Embryonic facial prominence (tissue), 1 donor: ENCODE data around the gene PPFIA2.

Experiments
- DNase-seq: peaks from one replicate; pipeline ENCODE4 v3.0.0-alpha.2; 2016; ENCODE audit errors: extremely low spot score

Gene PPFIA2

DNA sequence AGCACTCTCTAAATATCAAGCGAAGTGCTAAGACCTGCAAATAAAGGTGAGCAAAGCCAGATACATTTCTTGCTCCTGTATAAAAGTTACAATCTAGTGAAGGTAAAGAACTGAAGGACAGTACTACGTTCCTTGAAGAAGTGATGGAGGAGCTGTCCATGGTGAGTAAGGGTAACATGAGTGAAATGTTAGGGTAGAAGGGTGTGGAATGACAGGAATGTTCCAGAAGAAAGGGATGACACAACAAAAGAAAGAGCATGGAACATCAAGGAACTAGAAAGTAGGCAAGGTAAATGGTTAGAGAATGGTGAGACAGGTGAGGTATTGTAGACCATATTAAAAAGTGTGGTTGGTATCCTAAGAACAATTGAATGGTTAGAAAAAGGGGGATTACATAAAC lies 408.8 kb downstream of the PPFIA2 start:
- no peak for DNase-seq

DNA sequence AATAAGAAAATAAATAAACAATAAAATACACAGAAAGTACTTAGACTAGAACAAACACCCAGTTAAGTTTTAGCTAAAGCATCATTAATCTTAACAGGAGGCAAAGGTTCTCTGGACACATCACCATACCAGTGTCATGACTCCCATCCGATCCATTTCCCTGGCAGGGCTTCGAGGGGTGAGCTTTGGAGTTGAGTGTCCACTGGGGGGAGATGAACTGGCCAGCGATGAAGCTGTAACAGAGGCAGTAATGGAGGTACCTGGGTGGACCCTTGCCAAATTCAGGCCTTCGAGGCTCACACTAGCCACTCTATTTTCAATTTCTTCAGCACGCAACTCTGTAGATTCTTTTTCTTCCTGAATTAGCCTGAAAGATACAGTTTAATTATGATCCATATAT lies 411.7 kb downstream of the PPFIA2 start:
- no peak for DNase-seq

DNA sequence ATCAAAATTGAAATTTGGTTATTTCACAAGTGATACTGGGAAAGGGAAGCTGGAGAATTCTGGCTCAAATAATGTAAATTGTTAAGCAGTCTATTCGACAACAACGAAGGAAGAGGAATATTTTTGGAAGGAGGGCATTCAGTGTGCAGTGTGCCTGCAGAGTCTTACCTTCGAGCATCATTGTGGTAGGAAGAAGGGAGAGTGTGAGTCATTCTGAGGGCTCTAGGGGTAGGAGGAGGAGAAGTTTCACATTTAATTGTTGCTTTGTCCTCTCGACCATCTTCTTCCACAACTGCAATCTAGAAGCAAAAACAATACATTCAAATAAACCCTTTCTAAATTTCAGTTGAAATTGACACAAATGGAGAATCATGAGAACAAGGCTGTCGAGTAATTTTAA lies 418.2 kb downstream of the PPFIA2 start:
- DNase-seq = no peak

DNA sequence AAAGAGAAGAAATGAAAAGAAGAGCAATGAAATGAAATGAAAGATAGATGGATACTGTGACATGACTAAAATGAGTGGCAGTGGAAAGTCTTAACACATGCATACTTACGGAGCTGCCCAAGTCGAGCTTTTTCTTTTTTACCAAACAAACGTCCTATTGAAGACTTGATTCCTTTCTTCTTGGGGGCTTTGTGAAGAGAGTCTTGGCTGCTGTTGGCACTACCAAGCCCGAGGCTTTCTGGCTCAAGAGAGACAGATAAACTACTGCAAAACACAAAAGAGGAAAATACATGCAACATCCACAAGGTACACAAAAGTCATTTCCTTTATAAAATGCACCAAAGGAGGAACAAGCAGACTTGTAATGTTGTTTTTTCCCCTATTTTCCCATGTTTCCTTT lies 420.1 kb downstream of the PPFIA2 start:
- no peak for DNase-seq

DNA sequence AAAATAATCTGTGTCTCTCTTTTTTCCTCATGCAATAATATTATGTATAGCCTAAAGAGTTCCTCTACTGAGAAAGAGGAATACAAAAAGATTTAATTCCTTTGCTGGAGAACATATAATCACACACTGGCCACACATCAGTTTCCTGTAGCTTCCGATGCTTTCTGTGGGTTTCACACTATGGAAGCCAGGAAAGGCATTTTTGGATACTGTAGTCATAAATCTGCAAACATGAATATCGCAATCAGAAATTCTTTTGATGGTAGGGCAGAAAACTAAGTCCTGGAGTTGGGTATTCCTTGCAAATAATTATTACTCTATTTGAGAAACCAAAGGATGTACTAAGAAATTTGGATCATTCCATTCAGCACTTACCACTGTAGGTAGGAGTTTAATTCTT lies 421.3 kb downstream of the PPFIA2 start:
- DNase-seq = no peak

DNA sequence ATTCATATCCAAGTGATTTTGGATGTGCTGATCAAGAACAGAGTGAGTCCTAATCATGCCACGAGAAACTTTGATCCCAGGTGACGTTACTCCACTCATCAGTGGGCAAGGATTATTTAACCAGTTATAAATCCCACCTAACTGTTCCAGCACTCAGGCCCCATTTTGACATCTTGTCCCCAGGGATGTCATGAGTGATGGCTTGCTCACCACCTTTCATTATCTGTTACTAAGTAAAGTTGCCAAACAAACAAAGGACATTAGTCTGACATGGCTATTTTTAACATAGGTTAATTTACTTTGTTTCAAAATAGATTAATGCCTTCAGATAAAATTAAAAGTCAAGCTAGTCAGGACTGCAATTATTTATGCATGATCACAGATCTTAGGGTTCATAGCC lies 425.3 kb downstream of the PPFIA2 start:
- DNase-seq = no peak

DNA sequence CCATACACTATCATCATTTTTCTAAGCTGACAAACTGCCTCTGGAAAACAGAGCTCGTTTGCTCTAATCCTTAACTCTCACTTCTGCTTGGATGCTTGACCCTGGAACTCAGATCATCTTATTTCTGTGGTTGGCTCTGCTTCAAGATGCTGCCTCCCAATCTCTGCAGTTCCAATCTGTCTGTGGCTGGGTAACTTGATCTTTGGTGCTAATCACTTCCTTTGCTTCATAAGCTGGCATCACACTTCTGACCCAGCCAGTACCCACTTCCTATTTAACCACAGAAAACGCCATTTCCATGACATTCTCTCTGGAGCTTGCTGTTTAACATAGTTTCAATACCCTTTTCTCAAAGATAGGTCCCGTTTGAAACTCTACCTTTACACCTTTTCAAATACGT lies 427.1 kb downstream of the PPFIA2 start:
- no peak for DNase-seq

DNA sequence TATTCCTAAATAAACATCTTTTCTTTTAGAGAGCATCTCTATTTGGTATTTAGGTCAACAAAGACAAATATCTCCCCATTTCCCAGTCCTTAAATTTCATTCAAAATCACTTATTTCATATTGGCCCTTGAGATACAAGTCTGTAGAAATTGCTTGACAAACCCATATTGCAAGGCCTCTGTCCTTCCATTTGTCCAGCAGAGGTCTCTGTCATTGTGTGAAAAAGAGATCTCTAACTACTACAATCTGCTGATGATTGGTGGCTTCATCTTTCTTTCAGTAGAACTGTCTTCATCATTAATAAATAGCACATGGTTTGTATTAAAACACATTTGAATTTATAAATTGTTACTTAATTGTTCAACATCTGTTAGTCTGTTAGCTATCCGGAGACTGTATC lies 428.7 kb downstream of the PPFIA2 start:
- no peak for DNase-seq

DNA sequence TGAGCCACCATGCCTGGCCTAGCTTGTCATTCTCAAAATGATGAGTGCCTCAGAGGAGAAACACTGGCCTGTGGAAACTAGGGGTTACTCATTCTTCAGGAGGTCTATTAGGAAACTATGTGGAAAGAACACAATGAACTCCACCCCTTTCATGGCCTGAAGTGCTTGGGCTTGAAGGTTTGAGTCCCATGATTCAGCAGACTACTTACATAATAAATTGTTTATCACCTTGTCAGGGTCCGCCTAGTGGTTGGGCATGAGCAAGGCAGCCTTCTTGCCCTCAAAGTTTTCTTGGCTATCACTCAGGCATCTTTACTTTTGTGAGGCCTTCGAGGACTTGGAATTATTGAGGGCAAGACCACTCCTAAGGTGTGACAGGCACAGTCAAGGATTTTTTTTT lies 430.1 kb downstream of the PPFIA2 start:
- DNase-seq = no peak

DNA sequence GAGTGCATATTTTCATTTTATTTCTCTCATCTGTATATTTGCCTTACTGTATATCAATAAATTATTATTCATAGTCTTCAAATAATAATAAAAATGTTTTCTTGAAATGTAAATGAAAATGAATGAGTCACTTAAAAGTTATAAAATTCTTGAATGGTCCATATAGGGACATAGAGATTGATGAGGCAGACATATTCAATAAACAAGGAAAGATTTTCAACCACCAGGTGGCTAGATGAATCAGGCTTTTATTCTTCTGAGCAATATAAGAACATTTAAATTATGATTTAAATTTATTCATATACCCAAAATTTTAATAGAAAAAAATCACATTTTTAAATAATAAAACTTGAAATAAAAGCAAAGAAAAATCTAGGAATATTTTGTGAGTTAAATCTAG lies 431.7 kb downstream of the PPFIA2 start:
- no peak for DNase-seq

DNA sequence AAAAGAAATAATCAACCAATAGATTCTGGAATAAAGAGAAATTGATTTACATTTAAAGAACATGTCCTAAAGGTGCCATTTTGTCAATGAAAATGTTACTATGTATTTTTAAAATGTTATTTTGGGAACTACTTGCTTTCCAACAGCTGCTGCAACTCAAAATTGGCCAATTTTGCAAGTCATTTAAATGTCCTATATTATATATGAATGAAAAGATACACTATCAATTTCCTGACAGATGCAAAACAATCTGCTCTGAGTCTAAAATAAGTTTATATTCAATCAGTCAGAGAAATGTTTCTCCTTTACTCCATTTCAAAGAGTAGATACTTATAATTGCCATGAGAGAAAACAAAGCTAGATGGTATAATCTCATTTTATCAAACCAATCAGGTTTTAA lies 434.1 kb downstream of the PPFIA2 start:
- DNase-seq = no peak

DNA sequence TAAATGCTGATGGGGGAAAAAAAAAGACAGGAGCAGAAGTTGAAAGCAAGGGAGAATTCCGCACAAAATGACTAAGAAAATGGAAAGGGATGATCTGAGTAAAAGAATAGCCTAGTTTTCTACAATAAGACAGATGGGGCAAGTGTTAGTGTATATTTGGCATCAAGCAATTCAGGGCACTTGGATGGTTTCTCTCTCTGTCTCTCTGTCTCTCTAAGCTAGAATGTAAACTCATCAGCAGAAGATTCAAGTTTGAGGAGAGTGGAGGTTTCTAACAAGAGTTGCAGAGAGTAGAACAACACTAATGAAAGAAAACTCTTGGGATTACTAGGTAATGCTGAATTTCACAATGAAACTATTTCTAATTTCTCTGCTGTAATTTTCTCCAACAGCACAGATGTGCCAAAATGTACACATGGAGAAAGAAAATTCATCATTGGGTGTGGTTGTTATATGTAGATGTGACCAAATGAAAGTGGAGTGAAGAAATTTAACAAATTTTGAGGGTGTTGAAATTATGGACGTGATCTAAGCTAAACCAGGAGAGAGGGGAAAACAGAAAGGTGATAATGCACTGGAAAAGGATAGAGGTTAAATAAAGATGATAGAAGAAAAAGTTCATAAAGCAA lies 444.1 kb downstream of the PPFIA2 start:
- no peak for DNase-seq

DNA sequence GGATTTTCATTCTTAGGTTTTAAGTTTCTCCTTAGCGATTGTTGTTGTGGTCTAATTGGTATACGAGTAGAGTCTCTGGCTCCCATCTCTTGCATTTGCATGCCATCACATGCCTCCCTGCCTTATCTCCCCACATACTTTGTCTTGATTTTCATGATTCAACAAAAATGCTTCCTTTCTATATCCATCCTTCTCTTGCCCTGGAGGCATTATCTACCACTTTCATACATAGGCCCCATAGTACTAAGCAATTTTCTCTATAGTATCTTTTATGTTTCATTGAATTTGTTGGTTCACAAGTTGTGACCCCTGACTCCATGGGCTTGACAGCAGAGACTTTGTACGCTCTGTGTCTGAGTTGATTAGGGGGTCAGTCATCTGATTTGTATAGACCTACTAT lies 455.2 kb downstream of the PPFIA2 start:
- DNase-seq = no peak

DNA sequence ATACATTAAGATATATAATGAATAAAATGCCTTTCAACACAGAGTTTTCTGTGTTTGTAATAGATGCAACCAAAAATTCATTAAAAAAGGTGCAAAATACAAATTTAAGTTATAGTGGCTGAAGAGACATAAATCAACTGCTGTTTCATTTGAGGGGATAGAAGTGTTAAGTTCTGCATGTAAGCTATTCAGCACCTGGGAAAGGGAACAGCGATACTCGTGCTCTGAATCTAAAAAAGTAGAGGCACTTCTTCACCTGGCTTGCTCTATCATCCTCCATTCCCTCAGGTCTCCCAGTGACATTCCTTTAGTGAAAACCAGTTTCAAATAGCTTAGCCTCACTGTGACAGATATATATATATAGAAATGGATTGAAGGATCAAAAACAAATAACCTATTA lies 458.7 kb downstream of the PPFIA2 start:
- no peak for DNase-seq

DNA sequence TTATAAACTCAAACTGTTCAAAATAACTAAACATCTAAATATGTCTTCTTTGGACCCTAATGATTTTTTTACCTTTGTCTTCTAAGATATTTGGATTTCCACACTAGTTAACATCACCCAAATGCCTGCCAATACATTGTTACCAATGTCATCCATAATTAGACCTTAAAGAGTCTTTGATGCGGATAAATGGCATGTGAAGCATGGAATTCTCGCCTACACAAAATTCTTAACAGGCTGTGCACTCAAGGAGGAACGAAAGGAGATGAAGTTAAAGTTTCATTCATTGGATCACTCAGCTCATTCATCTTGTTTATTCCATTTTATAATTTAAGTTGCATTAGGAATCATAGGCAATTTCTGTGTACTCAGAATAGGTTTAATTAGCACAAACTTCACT lies 461.5 kb downstream of the PPFIA2 start:
- no peak for DNase-seq

DNA sequence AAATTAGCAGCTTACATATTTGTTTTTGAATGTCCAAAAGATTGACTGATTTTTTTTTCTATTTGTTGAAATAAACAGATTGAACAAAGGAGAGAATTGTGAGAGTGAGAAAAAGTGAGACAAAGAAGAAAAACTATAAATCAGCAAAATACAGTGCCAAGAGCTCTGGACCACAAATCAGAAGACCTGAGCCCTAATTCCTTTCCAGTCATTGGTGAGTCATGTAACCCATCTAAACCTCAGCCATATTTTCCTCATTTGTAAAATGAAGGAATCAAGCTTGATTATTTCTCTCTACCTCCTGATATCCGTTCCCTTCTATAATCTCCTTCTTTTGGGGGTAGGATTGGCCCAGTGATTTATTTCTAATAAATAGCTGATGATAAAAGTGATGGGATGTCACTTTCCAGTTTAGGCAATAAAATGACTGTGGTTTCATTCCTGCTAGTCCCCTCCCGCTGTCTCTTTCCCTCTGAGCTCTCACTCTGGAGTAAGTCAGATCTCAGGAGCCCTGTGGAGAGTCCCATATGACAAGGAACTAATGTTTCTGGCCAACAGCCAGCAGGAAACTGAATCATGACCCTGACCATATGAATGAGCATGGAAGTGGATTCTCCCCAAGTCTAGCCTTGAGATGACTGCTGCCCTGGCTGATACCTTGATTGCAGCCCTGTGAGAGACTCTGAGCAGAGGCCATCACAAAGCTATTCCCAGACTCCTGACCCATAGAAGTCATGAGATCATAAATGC lies 462.4 kb downstream of the PPFIA2 start:
- no peak for DNase-seq

DNA sequence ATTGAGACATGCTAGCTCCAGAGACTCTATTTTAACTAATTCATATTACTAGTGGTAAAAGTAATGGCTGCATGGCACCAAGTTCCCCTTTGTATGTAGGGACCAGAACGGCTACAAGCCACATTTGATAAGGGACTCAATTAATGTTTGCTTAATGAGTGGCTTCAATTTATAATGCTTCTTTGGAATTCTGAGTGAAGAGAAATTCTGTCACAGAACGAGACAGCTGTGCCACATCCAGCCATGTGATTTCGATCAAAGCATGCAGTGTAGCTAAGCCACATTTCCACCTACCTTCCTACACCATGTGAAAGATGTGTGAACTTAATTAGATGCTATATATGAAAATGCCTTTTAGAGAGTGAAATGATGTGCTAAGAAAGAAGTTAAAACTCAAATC lies 463.9 kb downstream of the PPFIA2 start:
- no peak for DNase-seq

DNA sequence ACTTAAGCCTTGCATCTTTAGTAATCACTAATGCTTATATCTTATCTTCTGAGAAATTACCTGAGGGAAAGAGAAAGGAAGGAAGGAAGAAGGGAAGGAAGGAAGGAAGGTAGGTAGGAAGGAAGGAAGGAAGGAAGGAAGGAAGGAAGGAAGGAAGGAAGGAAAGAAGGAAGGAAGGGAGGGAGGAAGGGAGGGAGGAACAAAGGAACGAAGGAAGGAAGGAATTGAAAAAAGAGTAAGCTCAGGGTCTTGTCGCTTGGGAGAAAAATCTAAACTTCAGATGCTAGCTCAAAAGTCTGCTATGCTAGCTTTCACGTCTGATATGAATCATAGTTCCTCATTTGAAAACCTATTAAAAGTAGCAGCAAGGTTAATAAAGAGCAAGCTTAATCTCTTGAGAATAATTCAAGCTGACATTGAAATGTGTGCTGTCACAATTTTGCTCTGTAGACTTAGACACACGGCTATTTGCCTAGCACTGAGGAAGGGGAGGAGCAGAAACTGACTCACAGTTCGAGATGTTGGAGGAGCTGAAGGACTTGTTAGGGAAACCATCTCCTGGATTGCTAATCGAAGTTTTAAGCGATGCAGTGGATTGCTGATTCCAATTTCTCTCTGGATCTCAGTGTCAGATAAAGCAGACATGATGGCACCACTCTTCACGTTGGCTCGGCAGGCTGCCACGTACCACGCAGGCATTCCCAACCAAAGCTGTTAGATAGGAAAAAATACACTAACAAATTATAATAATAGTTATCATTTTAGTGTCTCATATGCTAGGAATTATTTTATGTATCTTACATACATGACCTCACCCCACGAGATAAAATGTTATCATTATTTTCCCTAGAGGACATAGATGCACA lies 464.6 kb downstream of the PPFIA2 start:
- no peak for DNase-seq

DNA sequence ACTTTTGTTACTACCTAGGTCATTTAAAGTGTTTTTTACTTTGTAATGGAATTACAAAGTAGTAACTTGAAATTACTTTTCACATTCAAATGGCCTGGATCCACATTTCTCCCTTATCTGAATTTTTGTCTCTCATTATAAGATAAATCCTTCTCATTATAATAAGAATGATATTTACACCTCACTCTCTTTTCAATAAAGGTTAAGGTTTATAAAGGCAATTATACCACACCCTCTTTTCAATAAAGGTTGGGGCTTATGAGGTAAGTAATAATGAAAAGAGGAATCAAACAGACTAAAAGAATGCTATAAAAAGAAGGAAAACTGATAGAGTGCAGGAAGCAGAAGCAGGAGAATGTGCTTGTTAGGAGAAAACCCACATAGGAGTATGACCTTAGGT lies 470.5 kb downstream of the PPFIA2 start:
- DNase-seq = no peak

DNA sequence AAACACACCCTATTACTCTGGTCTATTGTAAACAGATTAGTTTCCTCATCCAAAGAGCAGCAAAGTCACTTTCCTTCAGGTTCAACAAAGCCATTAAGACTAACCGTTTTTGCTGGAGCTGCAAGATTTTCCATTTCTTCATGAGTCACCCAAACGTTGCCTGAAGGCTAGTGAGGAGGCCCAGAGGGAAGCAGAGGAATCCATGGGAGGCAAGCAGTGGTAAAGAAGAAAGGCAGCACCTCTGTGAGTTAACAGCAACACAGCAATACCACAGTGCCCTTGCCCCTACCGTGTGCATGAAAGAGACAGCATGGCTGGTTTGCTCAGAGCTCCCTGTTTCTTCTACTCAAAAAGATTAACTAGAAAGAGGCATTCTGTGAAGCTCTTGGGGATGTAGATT lies 475.0 kb downstream of the PPFIA2 start:
- no peak for DNase-seq

DNA sequence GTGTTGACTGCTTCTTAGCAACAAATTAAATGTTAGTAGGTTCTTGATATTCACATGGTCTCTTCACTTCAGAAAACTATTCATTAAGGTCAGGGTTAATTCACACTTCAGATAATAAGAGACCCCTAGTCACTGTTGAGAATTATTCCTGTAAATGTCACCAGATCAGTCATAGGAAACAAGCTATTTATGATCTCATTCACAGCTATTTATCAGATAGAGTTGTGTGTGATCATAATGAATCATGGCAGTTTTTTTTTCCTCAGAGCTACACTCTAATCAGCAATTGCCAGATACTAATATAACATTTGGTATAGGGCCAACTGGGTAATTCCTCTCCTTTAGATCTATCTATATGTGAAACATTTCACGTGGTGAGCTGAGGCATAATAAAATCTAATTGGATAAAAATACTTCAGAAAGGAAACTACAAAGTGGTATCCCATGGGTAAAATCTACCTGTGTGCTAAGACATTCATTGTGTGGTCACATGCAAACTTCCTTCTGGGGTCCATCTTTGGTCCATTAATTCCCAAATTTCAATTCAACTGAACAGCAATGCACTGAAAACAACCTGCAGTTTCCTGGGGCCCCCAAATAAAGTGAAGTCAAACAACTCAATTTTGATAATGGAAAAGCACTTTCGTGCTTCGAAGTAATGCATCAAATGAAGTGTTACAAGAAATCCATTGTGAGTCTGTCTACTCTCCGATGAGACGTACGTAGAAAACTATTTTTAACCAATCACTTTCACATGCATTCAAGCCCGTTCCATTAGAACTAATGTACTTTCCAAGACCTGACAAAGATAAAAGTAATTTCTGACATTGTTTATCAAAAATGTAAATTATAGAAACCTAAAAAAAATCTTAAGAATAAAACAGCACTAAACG lies 484.3 kb downstream of the PPFIA2 start:
- no peak for DNase-seq

DNA sequence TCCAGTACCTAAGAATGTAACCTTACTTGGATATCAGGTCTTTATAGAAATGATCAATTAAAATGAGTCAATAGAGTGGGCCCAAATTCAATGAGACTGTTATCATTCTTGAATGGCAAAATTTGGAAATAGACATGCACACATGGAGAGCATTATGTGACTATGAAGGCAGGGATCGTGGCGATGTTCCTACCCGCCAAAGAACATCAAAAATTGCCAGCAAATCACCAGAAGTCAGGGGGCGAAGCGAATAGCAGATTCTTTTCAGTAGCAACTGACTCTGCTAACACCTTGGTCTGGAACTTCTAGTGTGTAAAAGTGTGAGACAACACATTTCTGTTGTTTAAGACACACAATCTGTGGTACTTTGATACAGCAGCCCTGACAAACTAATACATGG lies 488.8 kb downstream of the PPFIA2 start:
- DNase-seq = no peak
